Kasumi-1 (cell line): ENCODE results near the gene ORAI2.
"Not testable (repeated sequence)": the region's sequence is repeated elsewhere in the genome, so short reads cannot be mapped to it uniquely, and the experiment has no call there.

Experiments used
- DNase-seq, 2 experiments: peaks; one replicate each; lab custom pipeline; 2025; lab: John Stamatoyannopoulos, UW

The ORAI2 gene

DNA sequence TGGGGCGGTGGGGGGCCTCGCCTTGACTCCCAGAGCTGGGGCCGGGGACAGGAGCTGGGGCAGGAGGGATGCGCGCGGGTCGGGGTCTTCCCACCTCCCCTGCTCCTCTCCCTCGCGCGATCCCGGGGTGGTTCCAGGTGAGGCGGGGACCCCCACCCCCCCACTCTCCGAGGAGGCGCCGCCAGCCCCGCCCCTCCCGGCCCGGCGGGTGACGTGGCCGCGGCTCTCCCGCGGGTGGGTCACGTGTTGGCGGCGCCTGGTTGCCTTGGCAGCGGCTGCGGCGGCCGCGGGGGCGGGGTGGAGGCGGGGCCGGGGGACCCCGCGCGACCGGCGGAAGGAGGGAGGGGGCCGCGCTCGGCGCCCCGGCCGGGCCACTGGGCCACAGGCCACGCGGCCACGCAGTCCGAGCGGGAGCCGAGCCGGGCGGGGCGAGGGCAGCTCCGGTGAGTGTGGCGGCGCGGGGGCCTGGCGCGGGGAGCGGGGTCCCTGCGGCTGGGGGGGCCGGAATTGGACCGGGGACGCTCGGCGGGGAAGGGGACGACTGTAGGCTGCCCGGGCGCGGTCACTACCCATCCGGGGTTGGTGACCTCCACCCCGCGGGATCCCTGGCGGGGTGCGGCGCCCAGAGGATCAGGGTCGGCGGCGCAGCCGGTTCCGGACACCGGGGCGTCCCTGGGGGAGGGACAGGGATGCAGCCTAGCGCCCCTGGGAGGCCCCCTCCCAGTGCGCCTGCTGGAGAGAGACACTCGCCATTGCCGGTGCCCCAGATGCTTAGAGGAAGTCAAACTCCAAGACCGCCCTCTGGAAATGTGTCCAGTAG is at the start of gene ORAI2:
Gene ORAI2 (plus strand): TSS at position 357 of the 820 bp plus-strand sequence. CDS start 5,382 bp downstream, outside the sequence.
- peak; percentile 42 to 49 for DNase-seq

DNA sequence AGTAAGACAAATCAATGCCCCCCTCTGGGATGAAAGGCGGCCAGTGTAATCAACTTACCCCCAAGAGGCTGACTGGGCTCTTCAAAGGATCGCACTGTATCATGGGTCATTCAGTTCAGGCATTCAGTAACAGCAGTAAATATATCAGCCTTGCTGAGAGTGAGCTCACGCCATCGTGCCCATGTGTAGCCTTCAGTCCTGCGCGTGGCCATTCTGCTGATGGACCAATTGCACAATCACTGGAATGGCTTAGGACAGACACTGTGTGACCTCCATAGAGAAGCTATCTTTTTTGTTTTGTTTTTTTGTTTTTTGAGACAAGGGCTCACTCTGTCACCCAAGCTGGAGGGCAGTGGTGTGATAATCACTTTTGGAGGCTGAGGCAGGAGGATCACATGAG is 46.3 kb upstream of the ORAI2 start:
- no peak for DNase-seq

DNA sequence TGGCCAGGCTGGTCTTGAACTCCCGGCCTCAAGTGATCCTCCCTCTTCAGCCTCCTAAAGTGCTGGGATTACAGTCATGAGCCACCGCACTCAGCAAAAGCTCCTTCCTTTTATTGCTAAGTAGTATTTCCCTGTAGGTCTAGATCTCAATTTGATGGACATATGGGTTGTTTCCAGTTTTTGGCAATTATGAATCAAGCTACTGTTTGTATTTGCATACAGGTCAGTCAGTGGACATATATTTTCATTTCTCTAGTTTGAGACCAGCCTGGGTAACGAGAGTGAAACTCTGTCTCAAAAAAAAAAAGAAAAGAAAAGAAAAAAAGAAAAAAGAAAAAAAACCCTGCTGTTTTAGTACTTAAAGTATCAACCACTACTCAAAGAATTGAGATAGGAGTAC is 43.6 kb upstream of the ORAI2 start:
- DNase-seq: no peak

DNA sequence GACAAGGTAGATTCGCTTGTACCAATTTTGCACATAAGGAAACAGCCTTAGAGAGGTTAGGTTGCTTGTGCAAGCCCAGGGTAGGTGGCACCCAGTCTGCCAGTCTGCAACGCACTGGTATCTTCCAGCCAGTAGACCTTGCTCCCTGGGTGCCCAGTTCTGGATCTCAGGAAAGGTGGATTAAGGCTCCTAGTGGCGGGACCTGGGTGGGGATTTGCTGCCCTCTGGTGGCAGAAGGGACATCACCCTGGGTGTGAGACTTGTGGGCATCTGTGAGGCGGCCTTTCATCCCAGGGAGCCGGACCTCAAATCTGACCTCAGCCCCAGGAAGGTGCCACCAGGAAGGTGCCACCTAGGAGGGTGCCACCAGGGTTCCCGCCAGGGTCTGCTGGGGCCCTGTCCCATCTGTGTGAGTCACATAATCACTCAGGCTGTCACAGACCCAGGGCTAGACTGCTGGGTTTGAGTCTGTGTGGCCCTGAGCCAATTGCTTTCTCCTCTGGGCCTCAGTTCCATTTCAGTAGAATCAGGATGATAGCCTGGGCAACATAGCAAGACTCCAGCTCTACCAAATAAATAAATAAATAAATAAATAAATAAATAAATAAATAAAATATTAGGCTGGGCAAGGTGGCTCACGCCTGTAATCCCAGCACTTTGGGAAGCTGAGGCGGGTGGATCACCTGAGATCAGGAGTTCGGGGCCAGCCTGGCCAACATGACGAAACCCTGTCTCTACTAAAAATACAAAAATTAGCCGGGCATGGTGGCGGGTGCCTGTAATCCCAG is 42.5 kb upstream of the ORAI2 start:
- peak; percentile 35 to 61 for DNase-seq

DNA sequence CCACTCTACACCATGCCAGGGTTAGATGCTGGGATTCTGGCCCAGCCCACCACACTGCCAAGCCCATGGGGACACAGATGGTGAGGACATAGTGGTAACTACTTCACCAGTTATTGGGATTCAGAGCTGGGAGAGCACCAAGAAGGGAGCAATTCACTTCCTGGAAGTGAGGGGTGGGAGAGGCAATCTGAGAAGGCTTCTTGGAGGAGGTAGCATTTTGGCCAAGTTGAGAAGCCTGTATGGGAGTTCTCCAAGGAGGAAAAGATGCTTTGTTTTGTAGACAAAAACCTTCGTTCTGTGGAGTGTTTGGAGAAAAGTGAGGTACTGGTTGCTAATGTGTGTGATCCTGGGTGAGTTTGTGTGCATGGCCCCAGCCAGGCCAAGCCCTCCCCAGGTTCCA is 41.0 kb upstream of the ORAI2 start:
- DNase-seq: no peak

DNA sequence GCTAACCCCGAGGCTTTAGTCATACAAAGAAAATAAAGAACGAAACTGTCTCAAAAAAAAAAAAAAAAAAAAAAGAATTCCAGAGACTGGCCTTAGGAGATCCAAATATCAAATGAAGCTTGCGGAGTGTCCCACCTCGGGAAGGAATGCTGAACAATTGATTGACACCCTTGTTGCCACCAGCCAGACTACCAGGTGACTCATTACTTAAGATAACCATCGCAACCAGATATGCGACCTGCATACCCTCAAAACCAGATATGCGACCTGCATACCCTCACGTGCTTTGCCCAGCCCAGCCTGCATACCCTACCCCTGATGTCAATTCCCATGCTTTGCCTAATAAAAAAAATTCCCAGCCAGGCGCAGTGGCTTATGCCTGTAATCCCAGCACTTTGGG is 39.9 kb upstream of the ORAI2 start:
- no peak for DNase-seq

DNA sequence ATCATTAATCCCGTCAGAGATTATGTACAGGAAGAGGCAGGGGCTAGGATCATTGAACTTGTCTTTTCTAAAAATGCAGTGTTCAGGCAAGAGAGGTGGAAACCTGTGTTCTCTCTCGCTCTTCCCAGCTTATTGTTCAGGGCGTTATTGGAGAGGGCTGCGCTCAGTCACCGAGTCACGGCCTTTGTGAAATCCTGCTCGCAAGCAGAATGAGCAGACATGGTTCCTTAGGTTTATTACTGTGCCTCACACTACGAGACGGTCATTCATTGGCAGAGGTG is 37.8 kb upstream of the ORAI2 start:
- no peak for DNase-seq

DNA sequence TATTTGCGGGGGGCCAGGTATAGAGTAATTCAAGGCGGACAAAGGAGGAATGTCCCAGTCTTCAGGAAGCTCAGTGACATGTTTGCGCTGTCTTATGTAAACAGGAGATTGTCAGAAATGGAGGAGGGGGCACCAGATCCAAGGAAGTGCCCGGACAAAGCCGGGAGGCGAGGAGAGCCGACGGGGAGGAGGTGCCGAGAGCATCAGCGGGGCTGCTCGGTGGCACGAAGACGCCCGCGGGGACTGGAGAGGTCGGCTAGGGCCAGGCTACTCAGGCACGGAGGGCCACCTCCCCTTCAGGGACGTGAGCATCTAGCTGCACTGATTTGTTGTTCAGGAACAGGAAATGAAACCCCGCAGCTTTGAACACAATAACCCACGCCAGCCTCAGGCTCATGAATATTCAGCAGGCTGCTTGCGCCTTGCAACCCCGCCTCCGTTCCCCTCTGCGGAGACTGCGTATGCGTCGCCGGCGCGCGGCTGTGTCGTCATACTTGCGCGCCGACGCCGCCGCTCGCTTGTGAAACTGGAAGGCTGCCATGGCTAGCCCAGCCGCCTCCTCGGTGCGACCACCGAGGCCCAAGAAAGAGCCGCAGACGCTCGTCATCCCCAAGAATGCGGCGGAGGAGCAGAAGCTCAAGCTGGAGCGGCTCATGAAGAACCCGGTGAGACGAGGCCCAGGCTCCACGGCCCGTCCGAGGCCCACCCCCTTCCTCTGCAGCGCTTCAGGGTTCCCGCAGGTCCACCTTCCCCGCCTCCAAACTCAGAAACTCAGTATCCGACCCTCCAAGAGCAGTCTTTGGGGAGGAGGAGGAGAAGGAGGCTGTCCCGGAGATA is 37.3 kb upstream of the ORAI2 start, which contains the start of gene PRKRIP1:
Gene PRKRIP1 (plus strand): TSS at position 491 of the 837 bp plus-strand sequence. CDS start 49 bp downstream, at position 540.
- DNase-seq: peak; percentile 68 to 83

DNA sequence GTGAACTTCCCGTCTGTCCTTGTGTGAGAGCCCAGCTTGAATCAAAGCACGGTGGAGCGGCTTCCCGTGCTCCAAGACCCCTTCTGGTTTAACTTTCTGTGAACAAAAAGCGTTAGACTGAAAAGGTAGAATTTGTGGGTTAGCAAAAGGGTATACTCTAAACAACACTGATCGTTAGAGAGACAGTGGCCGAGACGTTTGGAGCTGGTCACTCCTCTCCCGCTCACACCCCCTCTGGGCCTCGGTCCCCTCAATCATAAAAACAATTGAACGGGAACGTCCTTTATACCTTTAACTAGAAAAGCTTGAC is 36.7 kb upstream of the ORAI2 start:
- DNase-seq: peak in 1 of 2 experiments; percentile 51

DNA sequence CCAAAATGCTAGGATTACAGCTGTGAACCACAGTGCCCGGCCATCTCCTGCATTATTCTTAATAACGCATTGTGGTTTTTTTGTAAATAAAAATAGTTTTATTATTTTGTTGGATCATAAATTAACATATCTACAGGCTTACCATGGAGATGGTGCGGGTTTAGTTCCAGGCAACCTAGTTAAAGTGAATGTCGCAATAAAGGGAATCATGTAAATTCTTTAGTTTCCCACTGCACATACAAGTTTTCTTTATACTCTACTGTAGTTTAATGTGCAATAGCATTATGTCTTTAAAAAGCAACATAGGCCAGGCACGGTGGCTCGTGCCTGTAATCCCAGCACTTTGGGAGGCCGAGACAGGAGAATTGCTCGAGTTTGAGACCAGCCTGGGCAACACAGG is 34.8 kb upstream of the ORAI2 start:
- DNase-seq: no peak

DNA sequence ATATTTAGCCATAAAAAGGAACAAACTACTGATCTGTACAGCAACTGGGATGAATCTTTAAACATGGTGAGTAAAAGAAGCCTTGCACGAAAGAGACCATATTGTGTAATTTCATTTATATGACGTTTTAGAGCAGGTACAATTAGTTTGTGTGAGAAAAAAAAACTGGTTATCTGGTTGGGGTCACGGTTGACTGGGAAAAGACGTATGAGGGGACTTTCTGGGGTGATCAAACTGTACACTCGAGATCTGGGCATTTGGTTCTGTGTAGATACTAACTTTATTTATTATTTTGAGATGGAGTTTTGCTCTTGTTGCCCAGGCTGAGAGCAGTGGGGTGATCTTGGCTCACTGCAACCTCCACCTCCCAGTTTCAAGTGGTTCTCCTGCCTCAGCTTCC is 33.0 kb upstream of the ORAI2 start:
- no peak for DNase-seq

DNA sequence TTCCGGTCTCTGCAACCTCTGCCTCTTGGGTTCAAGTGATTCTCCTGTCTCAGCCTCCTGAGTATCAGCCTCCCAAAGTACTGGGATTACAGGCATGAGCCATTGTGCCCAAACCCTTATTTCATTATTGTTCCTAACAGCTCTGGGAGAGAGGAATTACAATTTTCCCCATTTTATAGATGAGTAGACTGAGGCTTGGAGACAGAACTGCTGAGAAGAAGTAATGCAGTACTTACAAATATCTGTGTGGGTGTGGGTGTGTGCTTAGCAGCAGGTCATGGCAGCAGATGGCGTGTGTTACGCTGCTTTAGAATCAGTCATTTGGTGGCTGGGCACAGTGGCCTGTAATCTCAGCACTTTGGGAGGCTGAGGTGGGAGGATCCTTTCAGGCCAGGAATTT is 29.8 kb upstream of the ORAI2 start:
- DNase-seq: no peak

DNA sequence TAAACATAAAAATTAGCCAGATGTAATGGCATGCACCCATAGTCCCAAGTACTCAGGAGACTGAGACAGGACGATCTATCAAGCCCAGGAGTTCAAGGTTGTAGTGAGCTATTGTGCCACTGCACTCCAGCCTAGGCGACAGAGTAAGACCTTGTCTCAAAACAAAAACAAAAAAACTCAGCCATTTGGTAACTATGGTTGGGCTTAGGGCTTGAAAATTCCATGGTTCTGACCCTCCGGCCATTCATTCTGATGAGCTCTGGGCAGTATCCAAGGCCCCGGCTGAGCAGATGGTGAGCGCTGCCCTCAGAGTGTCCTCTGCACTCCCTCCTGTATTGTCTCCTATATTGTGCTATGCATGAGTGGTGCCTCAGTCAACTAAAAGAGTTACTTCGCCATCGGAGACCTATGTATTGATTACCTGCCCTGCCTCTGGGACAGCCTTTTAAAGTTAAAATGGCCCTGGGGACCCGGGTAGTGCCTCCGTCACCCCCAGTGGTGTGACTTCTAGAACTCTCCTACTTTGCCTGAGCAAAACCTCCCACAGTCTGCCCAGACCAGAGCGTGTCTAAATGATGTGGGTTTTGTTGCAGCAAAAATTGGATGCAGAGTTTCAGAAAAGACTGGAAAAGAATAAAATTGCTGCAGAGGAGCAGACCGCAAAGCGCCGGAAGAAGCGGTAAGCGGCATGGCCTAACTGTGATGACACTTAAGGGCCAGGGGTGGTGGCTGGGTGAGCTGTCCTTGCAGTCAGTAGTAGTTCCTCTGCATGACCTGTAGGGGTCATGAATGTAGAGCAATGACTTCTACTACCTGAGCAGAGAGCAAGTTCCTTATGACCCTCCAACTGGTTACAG is 29.1 kb upstream of the ORAI2 start:
- DNase-seq: peak; percentile 95 to 97

DNA sequence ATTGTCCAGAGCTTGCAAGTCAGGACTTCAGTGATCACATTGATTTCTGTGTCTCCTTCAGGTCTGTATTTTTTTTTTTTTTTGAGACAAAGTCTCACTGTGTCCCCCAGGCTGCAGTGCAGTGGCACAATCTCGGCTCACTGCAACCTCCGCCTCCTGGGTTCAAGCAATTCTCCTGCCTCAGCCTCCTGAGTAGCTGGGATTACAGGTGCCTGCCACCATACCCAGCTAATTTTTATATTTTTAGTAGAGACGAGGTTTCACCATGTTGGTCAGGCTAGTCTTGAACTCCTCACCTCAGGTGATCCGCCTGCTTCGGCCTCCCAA is 28.6 kb upstream of the ORAI2 start:
- DNase-seq: not testable (repeated sequence)

DNA sequence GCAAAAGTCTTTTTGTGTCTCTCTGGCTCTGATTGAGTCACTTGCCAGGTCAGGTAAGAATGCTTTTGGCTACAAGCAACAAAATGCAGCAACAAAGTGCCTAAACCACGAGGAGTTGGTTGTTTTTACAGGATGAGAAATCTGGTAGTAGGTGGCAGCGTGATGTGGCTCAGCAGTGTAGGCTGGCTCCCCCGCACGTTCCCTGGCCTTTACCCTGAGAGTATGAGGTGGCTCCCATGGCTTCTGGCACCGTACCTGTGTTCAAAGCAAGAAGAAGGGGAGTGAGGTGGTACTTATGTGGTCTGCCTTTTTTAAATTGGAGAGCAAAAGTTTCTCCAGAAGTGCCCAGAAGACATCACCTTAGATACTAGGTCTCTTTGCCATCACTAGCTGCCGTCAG is 25.5 kb upstream of the ORAI2 start:
- no peak for DNase-seq

DNA sequence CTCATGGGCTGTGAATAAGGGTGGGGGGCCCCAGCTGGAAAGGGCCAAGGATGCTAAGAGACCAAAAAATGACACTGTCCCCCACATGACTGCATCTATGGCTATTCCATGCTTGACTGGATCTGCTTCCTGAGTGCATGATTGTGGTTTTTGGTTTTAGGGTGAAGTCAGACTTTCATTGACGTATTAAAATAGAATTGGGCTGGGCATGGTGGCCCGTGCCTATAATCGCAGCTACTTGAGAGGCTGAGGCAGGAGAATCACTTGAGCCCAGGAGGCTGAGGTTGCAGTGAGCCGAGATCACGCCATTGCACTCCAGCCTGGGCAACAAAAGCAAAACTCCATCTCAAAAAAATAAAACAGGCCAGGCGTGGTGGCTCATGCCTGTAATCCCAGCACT is 24.8 kb upstream of the ORAI2 start:
- DNase-seq: not testable (repeated sequence)

DNA sequence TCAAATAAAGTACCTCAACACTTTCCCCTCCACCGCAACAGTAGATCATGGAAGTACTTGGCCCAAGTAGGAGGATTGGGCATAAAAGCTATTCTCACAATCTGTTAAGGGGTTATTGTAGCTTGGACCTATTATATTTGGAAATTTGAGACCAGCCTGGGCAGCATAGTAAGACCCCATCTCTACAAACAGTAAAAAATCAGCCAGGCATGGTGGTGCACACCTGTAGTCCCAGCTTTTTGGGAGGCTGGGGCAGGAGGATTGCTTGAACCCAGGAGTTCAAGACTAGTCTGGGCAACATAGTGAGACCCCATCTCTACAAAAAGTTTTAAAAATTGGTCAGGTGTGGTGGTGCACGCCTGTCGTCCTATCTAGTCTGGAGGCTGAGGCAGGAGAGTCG is 24.0 kb upstream of the ORAI2 start:
- DNase-seq: no peak

DNA sequence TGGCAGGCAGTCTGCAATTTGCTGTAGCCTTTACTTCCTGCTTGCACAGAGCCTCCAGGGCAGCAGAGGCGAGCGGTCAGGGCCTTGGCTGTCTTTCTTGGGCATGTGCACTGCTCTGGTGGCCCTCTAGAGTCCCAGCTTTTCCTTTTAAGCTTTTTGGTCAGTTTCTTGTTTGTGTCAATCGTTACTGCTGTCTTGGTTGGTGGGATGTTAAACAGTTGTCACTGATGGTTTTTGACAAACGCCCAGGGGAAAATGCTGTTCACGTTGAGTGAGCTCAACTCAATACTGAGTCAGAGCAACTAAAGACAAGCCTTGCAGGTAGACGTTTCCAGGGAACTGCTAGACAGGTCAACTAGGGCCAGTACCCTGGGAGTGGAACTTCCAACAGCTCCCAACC is 23.3 kb upstream of the ORAI2 start:
- no peak for DNase-seq

DNA sequence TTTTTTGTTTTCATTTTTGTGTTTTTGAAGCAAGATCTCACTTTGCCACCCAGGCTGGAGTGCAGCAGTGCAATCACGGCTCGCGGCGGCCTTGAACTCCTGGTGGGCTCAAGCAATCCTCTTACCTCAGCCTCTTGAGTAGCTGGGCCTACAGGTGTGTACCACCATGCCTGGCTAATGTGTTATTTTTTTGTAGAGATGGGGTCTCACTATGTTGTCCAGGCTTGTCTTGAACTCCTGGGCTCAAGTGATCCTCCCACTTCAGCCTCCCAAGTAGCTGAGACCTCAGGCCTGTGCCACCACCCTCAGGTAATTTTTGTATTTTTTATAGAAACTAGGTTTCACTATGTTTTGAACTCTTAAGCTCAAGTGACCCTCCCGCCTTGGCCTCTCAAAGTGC is 22.5 kb upstream of the ORAI2 start:
- no peak for DNase-seq

DNA sequence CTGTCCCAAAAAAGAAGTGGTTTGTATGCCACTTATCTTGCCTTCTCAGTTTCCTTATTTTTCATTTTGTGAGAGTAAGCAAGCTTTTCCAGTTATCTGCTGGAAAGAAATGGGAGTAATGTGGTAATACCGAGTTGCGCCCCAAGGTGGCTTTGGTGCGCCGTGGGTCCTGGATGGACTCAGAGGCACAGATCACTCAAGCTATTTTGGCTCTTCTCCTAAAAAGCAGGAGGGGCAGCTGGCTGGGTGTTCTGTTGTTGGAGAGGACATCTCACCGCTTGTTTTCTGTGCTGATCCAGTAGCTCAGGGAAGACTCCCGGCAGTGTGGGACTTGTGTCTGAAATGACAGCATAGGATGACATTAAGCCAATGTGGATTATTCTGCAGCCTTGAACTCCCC is 20.8 kb upstream of the ORAI2 start:
- DNase-seq: peak; percentile 41 to 42

DNA sequence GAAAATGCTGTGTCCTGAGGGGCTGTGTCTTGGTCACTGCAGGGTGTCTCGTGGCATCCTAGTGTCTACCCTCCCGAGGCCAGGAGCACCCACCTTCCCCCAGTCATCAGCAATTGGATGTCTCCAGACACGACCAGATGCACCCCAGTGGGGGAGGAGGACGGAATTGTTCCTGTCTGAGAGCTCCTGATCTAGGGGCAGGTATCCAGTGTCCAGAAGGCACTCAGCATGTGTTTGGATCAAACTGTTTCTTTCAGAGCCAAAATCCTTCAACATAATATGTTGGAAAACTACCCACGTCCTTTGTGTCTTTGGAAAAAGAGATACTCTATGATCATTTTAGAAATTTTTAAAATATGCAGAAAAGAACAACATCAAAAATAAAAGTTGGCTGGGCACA is 20.3 kb upstream of the ORAI2 start:
- DNase-seq: no peak

DNA sequence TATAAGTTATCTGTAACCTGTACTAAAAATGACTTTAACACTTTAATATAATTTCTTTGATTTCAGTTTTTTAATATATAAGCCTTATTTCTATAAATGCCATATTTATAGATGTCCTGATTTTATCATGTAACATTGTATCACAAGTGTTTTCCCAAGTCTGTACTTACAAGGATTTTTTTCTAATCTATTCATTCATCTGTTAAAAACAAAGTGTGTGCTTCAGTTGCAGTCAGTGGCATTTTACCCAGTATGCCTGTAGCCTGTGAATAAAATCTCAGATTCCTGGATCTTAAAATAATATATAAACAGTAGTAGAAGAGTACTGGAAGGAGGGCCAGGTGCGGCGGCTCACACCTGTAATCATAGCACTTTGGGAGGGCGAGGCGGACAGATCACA is 19.8 kb upstream of the ORAI2 start:
- DNase-seq: no peak
